ENCODE data around the gene DHRS7C.

DNA sequence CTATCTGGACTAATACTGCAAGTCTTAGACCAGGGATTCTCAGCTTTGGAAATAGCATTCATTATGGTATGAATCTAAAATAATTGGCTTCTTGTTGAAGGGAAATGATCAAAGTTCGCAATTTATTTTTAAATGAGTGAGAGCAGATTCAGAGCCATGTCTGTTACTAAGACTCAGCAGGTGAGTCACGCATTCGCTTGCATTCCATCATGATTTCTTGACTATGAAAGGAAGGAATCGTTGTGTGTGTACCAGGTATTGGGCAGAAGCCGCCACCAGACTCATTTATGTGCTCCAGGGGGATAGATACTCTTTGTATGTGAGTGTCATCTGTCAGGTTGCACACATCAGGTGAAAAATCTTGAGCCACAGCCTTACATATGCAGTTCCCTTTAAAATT is 19.7 kb upstream of the DHRS7C start:
- TF ChIP-seq, protein P1, sequence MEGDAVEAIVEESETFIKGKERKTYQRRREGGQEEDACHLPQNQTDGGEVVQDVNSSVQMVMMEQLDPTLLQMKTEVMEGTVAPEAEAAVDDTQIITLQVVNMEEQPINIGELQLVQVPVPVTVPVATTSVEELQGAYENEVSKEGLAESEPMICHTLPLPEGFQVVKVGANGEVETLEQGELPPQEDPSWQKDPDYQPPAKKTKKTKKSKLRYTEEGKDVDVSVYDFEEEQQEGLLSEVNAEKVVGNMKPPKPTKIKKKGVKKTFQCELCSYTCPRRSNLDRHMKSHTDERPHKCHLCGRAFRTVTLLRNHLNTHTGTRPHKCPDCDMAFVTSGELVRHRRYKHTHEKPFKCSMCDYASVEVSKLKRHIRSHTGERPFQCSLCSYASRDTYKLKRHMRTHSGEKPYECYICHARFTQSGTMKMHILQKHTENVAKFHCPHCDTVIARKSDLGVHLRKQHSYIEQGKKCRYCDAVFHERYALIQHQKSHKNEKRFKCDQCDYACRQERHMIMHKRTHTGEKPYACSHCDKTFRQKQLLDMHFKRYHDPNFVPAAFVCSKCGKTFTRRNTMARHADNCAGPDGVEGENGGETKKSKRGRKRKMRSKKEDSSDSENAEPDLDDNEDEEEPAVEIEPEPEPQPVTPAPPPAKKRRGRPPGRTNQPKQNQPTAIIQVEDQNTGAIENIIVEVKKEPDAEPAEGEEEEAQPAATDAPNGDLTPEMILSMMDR (optimal IDR thresholded peaks at IDR 0.05 in 1 of 3, IDR thresholded peaks at IDR 0.05 in 1 of 3, conservative IDR thresholded peaks at IDR 0.05 in 1 of 3; ENCODE audit: extremely low read depth in 1 of 3, insufficient read depth in 2 of 3, low read length in 3 of 3): no peak
- no peak for TF ChIP-seq EZH2 (IDR thresholded peaks at IDR 0.05; ENCODE audit: low read length)
